NCI-H1105 (cell line): Measurements from ENCODE around the gene HSD11B1L.
"Not testable (repeated sequence)": the region's sequence is repeated elsewhere in the genome, so short reads cannot be mapped to it uniquely, and the experiment has no call there.

Experiments used
- DNase-seq: peaks from one replicate; lab custom pipeline; 2025; lab: John Stamatoyannopoulos, UW

The HSD11B1L gene

GRCh38 chr19:5687360-5688198 is 6.8 kb downstream of the HSD11B1L start:
- DNase-seq: no peak

GRCh38 chr19:5688262-5688881 is 7.5 kb downstream of the HSD11B1L start:
- not testable (repeated sequence) for DNase-seq

GRCh38 chr19:5690125-5690954 is 9.5 kb downstream of the HSD11B1L start, which contains the start of gene RPL36:
Gene RPL36, plus strand, starts transcription at chr19:5690295. Its CDS starts 213 bp downstream, at chr19:5690508.
- peak; percentile 96 for DNase-seq

- DNase-seq: peak; percentile 49
These were observed 10.4 kb downstream of the HSD11B1L start for GRCh38 chr19:5690955-5691821.

GRCh38 chr19:5691822-5692722 is 11.2 kb downstream of the HSD11B1L start:
- no peak for DNase-seq

- no peak for DNase-seq
These were observed 11.9 kb downstream of the HSD11B1L start for GRCh38 chr19:5692723-5693194.

GRCh38 chr19:5693195-5694166 is 12.7 kb downstream of the HSD11B1L start:
- no peak for DNase-seq

- no peak for DNase-seq
These were observed 13.5 kb downstream of the HSD11B1L start for GRCh38 chr19:5694167-5694955.

GRCh38 chr19:5694956-5695648 is 14.3 kb downstream of the HSD11B1L start:
- DNase-seq: no peak

- no peak for DNase-seq
These were observed 14.9 kb downstream of the HSD11B1L start for GRCh38 chr19:5695649-5696195.

- DNase-seq: no peak
These were observed 15.6 kb downstream of the HSD11B1L start for GRCh38 chr19:5696196-5697021.

- no peak for DNase-seq
These were observed 16.4 kb downstream of the HSD11B1L start for GRCh38 chr19:5697022-5697889.

GRCh38 chr19:5697890-5698634 is 17.2 kb downstream of the HSD11B1L start:
- DNase-seq: no peak

GRCh38 chr19:5698635-5699422 is 18.0 kb downstream of the HSD11B1L start:
- DNase-seq: no peak
